Dermis microvascular lymphatic vessel endothelial cell (primary cell): ENCODE data around the gene PAFAH1B1. TPM values are rescaled to one million over a fixed set of nuclear protein-coding genes. Genes with fewer than 3 reads are reported as not detected.

ENCODE experiments used
- DNase-seq, 2 donors: peaks; one replicate each; pipeline versions ENCODE4 v3.0.0 to v3.0.0-alpha.2; 2010; ENCODE audit warnings: low read depth in 2 of 2
- total RNA-seq: library from RNA; depleted of rRNA; stranded (reverse); fragments of >200 nt; gene quantifications from 2 replicates; pipeline ENCODE4 v1.2.1, GENCODE V29; 2014

Gene PAFAH1B1
- total RNA-seq, 1 donor from 2014 or later, result 65.0 TPM

DNA sequence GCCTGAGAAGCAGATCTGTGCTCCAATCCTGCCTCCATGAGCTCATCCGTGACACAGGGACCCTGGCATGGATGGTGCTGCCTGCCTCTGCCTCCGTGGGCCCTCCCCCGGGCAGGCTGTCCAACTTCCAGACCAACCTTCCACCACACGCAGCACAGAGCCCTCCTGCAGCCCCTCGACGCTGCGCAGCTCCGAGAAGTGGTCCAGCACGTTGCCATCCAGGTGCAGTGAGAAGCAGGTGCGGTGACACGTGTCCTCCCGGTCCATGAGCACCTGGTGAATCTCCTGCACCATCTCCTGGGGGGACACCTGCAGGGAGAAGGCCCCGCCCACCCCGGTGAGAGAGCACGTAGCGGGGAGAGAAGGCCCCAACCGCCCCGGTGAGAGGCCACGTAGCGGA is 109.7 kb downstream of the PAFAH1B1 start:
- DNase-seq, result no peak

DNA sequence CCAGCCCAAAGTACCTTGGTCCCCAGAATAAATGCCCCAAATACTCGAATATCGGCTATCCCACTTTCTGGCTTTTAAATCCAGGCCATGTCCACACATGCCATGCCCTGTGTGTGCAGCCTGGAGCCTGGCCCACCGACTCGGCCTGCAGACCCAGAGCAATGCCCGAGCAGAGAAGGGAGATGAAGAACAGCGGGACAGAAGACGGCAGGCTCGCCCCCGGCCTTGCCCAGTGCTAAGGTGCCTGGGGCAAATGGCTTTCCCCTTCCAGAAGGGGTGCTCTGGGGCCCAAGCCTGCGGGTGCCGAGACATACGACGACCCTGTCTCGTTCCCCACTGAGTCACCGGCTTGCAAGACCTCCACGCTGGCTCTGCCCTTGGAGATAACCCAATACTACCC is 110.2 kb downstream of the PAFAH1B1 start:
- no peak for DNase-seq

DNA sequence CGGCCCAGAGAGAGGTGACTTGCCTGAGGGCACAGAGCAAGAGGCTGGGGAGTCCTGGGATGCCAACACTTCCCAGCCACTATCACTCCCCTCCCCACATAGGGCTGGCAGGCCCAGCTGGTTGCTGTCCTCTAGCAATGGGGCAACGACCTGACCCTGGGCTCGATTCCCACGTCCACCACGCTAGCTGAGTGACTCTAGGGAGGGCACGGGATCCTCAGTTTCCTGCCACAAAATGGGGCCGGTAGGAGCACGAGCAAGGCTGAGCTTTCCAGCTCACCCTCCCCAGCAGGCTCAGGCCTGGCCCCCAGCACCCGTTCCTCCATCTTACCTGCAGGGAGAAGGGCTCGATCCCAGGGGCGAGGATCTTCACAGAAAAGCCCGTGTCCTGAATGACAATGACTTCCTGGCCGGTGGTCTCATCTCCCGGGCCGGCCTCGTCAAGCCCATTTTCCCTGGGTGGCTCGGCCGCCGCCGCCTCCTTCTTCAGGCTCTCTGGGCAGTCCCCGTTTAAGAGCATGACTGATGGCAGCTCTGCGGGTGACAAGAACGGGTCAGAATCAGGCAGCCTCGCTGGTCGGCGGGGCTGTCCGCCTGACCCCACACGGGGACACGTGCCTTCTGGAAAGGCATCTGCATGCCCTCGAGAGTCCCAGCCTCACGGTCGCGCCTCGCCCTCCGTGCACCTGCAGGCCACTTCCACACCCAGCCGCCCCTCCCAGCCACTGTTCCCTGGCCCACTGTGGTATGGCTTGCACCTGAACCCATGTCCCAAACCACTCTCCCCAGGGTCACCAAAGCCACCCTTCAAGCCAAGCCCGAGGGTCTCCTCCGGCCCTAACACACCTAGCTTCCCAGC is 110.8 kb downstream of the PAFAH1B1 start:
- no peak for DNase-seq

DNA sequence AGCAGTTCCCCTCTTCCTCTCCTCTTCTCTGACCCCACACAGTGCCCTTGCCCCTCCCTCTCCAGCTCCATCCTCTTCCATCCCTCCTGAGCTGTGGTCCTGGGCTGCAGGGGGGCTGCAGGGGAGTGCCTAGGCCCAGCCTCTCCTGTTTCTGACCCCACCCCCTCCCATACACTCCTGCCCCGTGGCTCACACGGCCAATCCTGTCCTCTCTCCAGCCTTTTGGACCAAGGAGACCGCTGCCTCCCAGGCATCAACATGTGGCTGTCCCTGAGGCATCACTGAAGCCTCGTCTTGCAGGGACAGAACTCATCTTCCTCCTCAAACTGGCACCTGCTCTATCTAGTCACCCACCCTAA is 111.4 kb downstream of the PAFAH1B1 start:
- DNase-seq, result no peak

DNA sequence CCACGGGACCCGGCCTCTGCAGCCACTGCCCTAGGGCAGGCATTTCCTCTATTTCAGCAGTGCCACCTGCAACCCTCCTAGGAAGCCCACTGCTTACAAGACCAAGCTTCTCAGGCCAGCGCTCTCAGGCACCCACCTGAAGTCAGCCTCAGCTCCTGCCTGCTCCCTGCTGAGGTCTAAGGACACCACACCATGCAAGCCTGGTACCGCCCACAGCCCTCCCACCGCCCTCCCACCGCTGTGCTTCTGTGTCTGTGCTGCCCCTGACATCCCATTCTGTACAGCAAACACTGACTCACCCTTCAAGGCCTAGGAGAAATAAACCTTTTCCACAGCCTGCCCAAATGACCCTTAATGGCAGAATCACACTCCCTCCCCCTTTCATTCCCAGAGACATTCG is 111.8 kb downstream of the PAFAH1B1 start:
- peak in 1 of 2 donors; percentile 27 for DNase-seq

DNA sequence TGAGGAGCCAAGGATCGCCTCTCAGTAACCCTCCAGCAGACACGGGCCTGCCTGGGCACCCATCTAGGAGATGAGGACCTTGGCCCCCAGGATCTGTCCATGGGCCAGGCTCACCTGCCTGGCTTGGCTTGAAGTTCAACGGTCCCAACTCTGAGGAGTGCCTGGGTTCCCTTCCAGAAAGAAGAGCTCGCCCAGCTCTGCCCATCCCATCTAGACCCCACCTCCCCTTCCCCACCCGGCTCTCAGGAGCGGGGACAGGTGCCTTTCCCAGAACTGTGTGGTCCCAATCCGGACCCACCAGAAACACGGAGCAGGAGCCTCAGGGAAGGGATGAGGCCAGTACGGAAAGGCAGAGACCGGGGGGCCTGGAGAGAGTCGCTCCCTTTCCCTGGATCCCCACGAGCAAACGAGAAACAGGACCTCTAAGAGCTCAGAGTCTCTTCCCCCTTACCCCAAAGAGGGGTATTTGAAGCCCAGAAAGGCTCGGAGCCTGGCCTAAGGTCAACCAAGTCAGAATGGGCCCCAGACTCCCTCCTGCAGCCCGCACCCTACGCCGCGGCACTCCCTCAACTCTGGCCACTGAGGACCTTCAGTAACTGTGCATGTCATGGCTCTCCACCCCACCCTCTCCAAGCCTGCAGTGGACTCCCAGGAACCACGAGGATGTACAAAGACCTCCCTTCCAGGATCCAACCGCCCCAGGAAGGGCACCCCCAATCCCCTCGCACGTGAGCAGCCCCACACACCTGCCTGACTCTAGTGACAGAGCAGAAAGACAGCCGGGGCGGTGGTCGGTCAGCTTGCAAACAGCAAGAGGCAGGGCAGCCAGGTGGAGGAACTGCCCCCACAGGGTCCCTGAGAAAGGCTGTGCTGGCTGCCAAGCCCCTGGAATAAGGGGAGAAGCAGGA is 112.7 kb downstream of the PAFAH1B1 start:
- DNase-seq, result no peak

DNA sequence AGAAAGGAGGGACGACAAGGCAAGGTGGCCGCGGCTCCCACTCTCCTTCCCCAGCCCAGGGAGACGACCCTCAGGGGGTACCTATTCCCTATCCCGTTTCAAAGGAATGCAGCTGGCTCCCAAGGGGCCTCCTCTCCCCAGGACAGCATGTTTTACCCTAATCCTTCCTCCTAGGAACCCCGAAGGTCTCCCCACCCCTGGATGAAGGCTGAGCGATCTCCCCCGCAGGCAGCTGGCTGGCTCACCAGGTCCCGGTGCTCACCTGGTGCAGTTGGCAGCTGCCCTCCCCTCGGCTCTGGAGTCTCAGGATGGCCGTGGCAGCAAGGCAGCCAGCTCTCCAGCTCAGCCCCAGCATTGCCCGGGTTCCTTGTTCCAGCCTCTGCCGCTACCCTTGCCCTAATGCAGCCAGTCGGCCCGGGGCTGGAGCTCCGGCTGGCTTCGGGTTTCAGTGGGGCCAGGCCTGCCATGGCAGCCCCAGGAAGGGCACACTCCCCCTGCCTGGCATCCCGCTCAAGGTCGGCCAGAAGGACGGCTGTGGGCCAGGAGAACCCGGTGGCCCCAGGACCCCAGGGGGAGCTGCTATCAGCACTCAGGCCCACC is 113.6 kb downstream of the PAFAH1B1 start:
- no peak for DNase-seq

DNA sequence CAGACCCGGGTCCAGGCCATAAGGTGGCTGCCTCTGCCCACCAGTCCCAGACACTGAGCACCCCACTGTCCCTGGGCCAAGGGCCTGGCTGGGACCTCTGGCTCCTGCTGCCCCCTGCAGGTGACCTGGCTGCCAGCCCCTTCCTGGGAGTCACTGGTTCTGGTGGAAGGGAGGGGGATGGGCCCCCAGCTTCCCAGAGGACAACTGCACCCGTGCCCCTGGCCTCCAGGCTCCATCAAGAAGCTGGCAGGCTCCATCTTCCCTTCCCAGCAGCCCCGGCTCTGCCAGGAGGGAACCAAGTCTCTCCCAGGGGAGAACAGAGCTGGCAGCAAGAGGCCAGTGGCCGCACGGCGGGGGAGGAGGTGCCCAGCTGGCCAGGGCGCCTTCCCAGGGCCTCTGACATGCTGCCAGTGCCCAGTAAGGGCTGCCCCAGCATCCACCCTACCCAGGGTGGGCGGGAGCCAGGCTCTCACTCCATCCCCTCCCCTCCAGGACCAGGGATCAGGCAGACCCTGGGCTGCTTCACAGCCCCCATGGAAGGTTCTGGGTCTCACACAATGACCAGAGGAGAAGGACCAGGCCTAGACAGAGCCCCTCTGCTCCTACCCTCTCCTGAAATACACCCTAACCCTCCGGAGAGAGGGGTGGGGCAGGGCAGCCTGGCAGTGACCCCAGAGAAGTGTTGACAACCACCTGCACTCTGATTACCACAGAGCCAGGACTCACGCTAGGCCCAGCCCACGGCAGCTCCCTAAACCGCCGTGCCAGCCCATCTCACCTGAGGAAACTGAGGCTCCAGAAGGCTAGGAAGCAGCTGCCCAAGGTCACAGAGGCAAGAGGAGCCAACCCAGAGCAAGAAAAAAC is 114.5 kb downstream of the PAFAH1B1 start:
- DNase-seq, result no peak

DNA sequence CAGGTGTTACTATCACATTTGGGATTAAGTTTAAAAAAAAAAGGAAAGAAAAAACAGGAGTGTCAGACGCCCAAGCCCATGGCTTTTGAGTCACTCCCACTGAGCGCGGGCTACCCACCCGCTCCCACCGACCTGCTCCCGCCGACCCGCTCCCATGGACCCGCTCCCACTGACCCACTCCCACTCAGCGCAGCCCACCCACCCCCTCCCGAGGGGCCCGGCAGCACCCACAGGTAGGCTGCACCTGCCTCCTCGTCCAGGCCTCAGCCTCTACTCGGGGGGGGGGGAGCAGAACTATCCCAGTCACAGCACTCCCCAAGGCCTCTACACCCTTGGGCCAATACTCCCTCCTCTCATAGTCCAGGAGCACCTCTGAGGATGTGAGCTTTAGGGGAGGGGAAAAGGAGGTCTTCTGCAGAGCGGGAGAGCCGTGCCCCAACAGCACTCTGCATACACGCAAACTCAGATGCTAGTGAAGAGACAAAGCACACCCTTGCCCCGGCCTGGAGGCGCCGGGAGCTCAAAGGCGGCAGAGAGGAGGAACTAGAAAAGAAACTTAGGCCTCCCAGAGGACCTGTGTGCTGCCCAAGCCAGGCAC is 115.2 kb downstream of the PAFAH1B1 start:
- DNase-seq, result no peak

DNA sequence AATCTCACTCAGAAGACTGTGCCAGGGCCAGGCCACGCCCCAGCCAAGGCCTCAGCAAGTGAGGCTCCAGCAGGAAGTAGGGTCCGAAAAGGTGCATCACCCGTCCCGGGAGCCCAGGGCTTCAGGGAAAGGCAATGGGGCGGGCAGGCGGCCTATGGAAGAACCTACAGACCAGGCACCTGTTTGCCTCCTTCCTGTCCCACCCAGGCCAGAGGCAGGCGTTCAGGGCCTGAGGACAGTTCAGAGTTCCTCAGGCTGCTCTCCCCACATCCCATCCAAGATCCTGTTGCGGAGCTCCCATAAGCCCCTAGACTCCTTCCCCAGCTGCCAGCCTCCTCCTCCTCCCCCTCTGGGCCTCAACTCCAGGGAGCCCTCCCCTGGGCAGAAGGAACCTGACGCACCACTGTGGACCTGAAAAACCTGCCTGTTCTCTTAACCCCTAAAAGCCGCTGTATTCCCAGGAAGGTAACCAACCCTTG is 115.8 kb downstream of the PAFAH1B1 start:
- no peak for DNase-seq

DNA sequence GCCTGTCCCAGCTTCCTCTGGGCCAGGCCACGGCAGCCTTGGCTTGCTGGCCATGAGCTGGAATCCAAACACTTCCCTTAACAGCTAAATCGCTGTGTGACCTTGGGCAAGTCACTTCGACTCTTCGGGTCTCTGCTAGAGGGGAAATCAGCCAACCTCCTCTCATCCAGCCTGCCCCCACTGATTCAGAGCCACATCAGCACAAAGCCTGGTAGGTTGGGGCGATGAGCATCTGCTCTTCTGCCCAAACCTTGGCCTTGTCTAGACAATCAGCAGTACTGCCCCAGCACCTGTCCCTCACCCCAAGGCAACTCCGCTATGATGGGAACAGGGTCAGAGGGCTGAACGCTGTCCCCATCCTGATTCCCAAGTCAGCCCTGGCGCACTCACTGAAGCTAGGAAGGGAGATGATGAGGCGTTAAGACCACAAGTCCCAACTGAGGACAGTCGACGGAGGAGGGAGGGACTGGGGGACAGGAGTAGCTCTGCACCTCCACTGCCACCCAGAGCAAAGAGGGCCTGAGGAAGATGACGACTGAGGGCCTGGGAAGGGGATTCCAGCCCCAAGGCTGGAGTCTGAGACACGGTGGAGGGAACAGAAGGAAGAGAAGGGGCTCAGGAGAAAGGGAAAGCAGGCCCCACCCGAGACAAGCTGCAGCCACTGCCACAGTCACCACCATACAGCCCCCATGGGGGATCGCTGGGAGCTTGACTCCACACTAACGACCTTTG is 116.8 kb downstream of the PAFAH1B1 start:
- DNase-seq, result no peak

DNA sequence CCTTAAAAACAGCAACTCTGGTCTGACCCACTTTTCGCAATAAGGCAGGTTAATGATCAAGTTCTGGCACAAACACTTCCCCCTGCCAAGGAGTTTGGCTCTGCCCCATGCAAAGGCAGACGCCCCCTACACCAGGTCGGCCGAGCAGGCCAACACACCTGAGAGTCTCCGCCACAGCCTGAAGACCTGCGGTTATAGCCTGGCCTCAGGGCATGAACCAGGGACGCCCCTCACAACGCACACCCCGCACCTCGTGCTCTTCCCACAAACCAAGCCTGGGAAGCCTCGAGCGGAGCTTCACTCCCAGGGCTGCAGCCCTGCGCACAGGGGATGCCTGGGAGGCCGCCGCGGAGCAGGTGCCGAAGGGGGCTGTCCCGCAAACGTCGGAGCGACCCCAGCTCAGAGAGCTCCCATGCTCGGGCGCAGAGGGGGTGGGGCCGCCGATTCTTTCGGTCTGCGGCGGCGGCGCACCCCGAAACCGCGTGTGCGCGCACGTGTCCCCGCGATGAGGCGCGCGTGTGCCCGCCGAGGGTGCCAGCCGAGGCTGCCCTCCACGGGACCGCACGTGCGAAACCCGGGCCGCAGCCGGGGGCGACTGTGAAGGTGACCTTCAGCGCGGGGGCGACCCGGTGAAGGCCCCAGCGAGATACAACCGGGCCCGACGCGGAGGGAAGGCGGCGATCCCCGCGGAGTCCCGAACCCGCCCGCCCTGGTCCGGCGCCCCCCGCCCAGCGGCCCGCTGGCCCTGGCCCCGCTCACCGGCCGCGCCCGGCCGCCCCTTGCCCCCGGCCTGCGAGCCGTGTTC is 117.6 kb downstream of the PAFAH1B1 start:
- peak in 1 of 2 donors; percentile 23 for DNase-seq

DNA sequence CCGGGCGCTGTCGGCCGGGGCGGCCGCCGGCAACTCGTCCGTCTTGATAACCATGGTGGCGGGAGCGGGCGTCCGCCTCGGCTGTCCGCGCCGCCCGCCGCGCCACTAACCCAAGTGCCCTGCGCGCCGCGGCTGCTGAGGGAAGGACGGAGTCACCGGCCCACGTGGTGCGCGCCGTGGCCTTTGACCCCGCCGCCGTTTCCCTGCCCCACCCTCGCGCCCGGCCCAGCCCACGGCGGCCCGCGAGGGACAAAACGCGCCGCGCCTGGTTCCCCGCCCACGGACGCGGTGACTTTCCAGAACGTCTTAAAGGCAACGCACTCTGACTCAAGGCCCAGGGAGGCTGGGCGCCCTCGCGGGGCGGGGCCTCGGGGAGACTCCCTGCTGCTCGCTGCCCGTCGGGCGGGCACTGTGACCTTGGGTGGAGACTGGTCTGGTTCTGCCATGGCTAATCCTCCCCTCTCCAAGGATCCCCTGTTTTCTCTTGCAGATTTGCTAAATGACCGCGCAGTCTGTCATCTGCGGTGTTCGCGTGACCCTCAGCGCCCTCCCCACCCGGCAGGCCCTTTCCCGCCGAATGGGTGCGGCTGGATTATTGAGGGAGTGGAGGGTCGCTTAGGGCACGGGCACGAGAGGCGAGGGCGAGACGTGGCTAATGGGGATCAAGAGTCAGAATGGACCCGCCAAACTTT is 118.3 kb downstream of the PAFAH1B1 start, which contains the start of gene CLUH:
Gene CLUH (minus strand): TSS at position 157 of the 692 bp plus-strand sequence. CDS start 103 bp downstream, at position 54.
- peak; percentile 67 to 96 for DNase-seq

DNA sequence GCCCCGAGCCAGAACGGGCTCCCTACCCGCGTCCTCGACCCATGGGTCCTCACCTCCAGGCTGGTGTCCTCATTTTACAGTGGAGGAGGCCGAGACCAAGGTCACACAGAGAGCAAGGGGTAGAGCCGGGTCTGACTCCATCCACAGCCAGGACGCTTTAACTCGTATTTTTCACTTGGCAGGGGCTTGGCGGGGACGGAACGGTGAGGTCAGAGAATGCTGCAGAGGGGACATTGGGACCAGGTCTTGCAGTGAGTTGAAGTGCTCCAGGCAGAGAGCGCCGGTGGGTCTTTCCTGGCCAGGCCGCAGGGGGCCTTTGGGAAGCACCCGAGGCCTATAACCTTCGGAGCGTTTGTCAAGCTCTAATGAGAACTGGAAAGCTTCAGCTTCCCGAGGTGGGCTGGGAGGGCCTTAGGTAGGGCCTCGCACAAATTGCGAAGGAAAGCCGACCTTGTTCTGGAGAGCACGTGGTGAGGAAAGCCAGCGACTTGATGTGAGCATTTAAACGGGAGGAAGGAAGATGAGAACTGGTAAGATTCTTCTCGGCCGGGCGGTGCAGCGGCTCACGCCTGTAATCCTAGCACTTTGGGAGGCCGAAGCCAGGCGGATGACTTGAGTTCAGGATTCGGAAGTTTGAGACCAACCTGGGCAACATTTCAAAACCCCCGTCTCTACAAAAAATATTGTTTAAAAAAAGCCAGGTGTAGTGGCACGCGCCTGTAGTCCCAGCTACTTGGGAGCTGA is 119.0 kb downstream of the PAFAH1B1 start:
- DNase-seq, result no peak

DNA sequence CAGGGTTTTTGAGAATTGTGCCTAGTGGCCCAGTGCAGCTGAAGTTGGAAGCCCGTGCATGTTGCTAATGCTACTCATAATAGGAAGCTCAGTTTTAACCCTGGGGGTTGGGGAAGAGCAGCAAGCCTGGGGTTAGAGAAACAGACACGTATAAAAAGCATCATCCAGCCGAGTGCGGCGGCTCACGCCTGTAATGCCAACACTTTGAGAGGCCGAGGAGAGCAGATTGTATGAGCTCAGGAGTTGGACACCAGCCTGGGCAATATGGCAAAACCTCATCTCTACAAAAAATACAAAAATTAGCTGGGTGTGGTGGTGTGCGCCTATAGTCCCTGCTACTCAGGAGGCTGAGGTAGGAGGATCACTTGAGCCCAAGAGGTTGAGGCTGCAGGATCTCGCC is 120.4 kb downstream of the PAFAH1B1 start:
- no peak for DNase-seq

DNA sequence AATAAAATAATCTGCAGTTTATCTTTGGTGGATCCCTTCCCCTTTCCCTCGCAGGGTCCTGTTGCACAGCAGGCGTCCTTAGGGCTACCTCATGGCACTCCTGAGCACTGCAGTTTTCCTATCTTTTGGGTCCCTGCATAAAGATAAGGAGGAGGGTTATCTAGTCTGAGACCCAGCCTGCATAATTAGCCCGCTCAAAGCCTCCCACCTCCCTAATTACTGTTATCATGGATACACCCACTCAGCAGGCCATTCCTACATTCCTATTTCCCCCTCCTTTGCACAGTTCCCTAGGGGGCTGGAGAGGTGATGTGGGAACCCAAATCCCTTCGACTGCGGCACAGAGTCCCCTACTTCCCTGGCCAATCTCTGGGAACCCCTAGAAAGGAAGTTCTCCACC is 123.2 kb downstream of the PAFAH1B1 start:
- DNase-seq, result no peak

DNA sequence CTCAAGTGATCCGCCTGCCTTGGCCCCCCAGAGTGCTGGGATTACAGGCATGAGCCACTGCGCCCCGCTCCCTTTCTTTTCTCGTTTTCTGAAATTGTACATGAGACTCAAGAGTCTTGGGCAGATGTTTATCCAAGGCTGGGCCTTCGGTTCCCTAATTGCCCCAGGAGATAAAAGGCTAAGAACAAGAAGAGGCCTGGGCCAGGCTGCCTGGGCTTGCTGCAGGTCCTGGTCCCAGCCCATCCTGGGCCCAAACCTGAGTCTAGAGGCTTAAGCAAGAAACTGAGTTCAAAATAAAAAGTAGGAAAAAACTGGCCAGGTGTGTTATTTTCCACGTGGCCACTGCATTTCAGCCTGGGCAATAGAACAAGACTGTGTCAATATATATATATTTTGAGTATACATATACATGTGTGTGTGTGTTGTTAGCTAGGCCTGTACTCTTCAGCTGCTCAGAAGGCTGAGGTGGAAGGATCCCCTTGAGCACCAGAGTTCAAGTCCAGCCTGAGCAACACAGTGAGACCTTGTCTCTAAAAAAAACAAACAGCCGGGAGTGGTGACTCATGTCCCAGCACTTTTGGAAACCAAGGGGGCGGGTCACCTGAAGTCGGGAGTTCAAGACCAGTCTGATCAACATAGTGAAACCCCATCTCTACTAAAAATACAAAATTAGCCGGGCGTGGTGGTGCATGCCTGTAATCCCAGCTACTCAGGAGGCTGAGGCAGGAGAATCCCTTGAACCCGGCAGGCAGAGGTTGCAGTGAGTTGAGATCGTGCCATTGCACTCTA is 124.9 kb downstream of the PAFAH1B1 start:
- no peak for DNase-seq
